Neural cell (in vitro differentiated cells): Measurements from ENCODE around the gene KLK7.

Source experiments
- EP300 ChIP-seq: fragments of 450-650 bp; conservative IDR thresholded peaks from 2 replicates; pipeline ENCODE4 v1.6.1; 2014; ENCODE audit warnings: antibody characterized with exemption, mild to moderate bottlenecking, moderate library complexity; ENCODE audit not compliant: poor library complexity, severe bottlenecking
- EZH2 ChIP-seq: fragments of 200-600, 300-800 bp; shearing (Covaris generic), sonication (generic); IDR thresholded peaks from 2 replicates; pipeline ENCODE4 v1.6.1; 2014; ENCODE audit warnings: antibody characterized with exemption, low read length, borderline replicate concordance, mild to moderate bottlenecking; ENCODE audit not compliant: insufficient read depth, poor library complexity, severe bottlenecking
- POLR2AphosphoS5 ChIP-seq: IDR thresholded peaks from 2 replicates; pipeline ENCODE4 v1.6.1; 2012
- RAD21 ChIP-seq: fragments of 450-650 bp; conservative IDR thresholded peaks from 2 replicates; pipeline ENCODE4 v1.6.1; 2014; ENCODE audit warnings: antibody characterized with exemption, mild to moderate bottlenecking, moderate library complexity
- TF ChIP-seq, protein P1 (sequence below): fragments of 450-650 bp; IDR thresholded peaks from 2 replicates; pipeline ENCODE4 v1.5.1; 2014; ENCODE audit warnings: antibody characterized with exemption, mild to moderate bottlenecking, moderate library complexity; ENCODE audit not compliant: poor library complexity, severe bottlenecking
- TF ChIP-seq, protein P2 (sequence below): IDR thresholded peaks from 2 replicates; pipeline ENCODE4 v1.6.1; 2012; ENCODE audit warnings: borderline replicate concordance

DNA sequence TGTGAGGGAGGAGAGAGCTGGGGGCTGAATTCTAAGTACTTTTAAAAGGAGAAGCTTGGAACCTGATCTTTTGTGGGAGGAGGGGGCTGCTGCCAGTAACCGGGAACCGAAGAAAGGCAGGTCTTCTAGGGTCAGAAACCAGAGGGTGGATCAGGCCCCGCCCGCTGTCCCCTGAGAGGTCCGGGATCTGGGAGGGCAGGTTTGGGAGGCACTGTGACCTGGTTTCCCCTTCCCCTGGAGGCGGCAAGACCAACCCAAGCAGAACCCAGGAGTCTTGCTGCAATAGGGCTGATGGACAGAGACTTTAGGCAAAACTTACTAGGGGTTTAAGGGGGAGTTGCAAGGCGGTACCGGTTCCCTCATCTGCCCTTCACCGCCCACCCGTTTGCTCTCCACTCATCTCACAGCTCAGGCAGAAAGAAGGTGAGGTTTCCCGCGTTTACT lies 18.4 kb upstream of the KLK7 start:
- TF ChIP-seq, protein P1, sequence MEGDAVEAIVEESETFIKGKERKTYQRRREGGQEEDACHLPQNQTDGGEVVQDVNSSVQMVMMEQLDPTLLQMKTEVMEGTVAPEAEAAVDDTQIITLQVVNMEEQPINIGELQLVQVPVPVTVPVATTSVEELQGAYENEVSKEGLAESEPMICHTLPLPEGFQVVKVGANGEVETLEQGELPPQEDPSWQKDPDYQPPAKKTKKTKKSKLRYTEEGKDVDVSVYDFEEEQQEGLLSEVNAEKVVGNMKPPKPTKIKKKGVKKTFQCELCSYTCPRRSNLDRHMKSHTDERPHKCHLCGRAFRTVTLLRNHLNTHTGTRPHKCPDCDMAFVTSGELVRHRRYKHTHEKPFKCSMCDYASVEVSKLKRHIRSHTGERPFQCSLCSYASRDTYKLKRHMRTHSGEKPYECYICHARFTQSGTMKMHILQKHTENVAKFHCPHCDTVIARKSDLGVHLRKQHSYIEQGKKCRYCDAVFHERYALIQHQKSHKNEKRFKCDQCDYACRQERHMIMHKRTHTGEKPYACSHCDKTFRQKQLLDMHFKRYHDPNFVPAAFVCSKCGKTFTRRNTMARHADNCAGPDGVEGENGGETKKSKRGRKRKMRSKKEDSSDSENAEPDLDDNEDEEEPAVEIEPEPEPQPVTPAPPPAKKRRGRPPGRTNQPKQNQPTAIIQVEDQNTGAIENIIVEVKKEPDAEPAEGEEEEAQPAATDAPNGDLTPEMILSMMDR: no peak
- TF ChIP-seq EZH2 (no peak), EP300 (no peak), RAD21 (no peak), POLR2AphosphoS5 (no peak)
- TF ChIP-seq, protein P2, sequence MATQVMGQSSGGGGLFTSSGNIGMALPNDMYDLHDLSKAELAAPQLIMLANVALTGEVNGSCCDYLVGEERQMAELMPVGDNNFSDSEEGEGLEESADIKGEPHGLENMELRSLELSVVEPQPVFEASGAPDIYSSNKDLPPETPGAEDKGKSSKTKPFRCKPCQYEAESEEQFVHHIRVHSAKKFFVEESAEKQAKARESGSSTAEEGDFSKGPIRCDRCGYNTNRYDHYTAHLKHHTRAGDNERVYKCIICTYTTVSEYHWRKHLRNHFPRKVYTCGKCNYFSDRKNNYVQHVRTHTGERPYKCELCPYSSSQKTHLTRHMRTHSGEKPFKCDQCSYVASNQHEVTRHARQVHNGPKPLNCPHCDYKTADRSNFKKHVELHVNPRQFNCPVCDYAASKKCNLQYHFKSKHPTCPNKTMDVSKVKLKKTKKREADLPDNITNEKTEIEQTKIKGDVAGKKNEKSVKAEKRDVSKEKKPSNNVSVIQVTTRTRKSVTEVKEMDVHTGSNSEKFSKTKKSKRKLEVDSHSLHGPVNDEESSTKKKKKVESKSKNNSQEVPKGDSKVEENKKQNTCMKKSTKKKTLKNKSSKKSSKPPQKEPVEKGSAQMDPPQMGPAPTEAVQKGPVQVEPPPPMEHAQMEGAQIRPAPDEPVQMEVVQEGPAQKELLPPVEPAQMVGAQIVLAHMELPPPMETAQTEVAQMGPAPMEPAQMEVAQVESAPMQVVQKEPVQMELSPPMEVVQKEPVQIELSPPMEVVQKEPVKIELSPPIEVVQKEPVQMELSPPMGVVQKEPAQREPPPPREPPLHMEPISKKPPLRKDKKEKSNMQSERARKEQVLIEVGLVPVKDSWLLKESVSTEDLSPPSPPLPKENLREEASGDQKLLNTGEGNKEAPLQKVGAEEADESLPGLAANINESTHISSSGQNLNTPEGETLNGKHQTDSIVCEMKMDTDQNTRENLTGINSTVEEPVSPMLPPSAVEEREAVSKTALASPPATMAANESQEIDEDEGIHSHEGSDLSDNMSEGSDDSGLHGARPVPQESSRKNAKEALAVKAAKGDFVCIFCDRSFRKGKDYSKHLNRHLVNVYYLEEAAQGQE: no peak
